K562 (cell line): ENCODE measurements around the gene POLG. TPM values are rescaled to one million over a fixed set of nuclear protein-coding genes. Genes with fewer than 3 reads are reported as not detected.

Source experiments
- ARID4B ChIP-seq: sonication (generic); formaldehyde crosslinking; IDR thresholded peaks from 2 replicates; pipeline ENCODE4 v1.8.0; 2022; ENCODE audit warnings: mild to moderate bottlenecking, missing genetic modification reagents
- CUX1 ChIP-seq: fragments of 200-800 bp; sonication (Bioruptor generic); IDR thresholded peaks from 2 replicates; pipeline ENCODE4 v1.6.1; 2016; ENCODE audit warnings: missing genetic modification characterization, missing compliant biosample characterization
- ELF4 ChIP-seq: fragments of 450-650 bp; formaldehyde crosslinking; IDR thresholded peaks from 2 replicates; pipeline ENCODE4 v1.4.0; 2022; ENCODE audit warnings: missing genetic modification characterization
- EP300 ChIP-seq: IDR thresholded peaks from 2 replicates; pipeline ENCODE4 v1.6.1; 2012; ENCODE audit warnings: low read length, improper control_type of control experiment
- ETV5 ChIP-seq: sonication (generic); formaldehyde crosslinking; IDR thresholded peaks from 2 replicates; pipeline ENCODE4 v1.4.0; 2020; ENCODE audit warnings: low read depth, mild to moderate bottlenecking, missing genetic modification reagents
- PPARD ChIP-seq: fragments of 250-450 bp; sonication (Bioruptor Pico); IDR thresholded peaks from 2 replicates; pipeline ENCODE4 v1.8.0; 2022; ENCODE audit warnings: inconsistent platforms, mild to moderate bottlenecking, moderate library complexity
- ZNF311 ChIP-seq: fragments of 250-450 bp; sonication (Bioruptor Pico); IDR thresholded peaks from 2 replicates; pipeline ENCODE4 v1.4.0; 2020; ENCODE audit warnings: mild to moderate bottlenecking, moderate library complexity
- ZNF518B ChIP-seq: fragments of 250-450 bp; sonication (Bioruptor Pico); IDR thresholded peaks from 2 replicates; pipeline ENCODE4 v1.5.0; 2021; ENCODE audit warnings: mild to moderate bottlenecking, moderate library complexity
- ZNF75A ChIP-seq: fragments of 450-650 bp; formaldehyde crosslinking; IDR thresholded peaks from 2 replicates; pipeline ENCODE4 v1.4.0; 2020; ENCODE audit warnings: mild to moderate bottlenecking
- polyA plus RNA-seq, 8 experiments: library from polyadenylated mRNA; depleted of rRNA in 4 of 8; stranded (reverse) in 5 of 8; unstranded in 3 of 8; fragments of >200 nt; fragmentation: Nextera tagmentation in 2 of 8; fragmentation: Illumina TruSeq in 1 of 8; extraction: Ambion mirVana in 2 of 8; extraction: Trizol in 1 of 8; gene quantifications; 2 replicates each; pipeline versions ENCODE4 v1.2.1 to v1.2.3, GENCODE V29; 2011 to 2014; ENCODE audit warnings: inconsistent platforms in 1 of 8, missing spikeins in 1 of 8
- total RNA-seq, 7 experiments: library from RNA; depleted of rRNA in 6 of 7; stranded (reverse); fragments of >200 nt in 6 of 7; fragmentation: Illumina TruSeq in 2 of 7; extraction: Trizol in 2 of 7; gene quantifications; 2 replicates each; pipeline versions ENCODE4 v1.2.1 to v1.2.3, GENCODE V29; 2011 to 2021; ENCODE audit warnings: low replicate concordance in 1 of 7
- TF ChIP-seq, protein P1 (sequence below): sonication (generic); formaldehyde crosslinking; IDR thresholded peaks from 2 replicates; pipeline ENCODE4 v1.4.0; 2020; ENCODE audit warnings: mild to moderate bottlenecking, missing genetic modification reagents

The POLG gene
- total and polyA plus RNA-seq, 9 of the 15 experiments (the other 6 are each of a cell fraction or from before 2014, with no cell fraction given) = 15.2 to 83.8 (median 38.6) TPM

DNA sequence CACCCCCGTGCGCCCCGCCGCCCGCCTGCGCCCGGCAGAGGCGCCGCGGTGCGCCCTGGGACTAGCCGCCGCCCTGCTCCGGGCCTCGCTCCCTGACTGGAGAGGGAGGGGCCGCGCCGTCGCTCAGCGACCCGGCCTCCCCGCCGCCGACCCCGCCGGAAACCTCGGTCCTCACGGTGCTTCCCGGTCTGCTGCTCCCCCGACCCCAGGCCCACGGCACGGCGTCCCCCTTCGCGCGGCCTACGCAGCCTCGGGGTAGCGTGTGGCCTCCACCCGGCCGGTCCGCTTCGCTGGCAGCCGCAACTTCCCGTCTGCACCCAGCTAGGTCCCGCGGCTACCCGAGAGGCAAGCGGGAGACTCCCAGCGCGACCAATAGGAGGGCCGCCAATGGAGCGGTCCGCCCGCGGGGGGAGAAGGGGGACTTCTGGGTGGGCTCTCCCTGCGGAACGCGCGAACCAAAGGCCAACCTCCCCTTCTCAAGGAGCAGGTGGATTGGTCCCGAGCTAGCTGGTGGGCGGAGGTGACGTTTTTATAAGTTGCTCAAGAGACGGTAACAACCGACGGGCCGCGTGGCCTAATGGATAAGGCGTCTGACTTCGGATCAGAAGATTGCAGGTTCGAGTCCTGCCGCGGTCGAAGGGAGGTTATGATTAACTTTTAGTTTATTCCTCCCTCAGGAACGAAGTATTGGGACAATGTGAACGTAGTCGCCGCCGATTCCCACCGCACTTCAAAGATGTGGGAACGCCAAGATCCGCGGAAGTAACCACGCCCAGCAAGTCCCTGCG lies at the start of gene POLG (continued):
- TF ChIP-seq ZNF311 (CRISPR knock-in tag) = no peak
- TF ChIP-seq ZNF75A (CRISPR knock-in tag) = 0 out of 2 replicates have a peak, but pooled peaks have one; percentile 7
- peak; percentile 96 for TF ChIP-seq ARID4B
- peak; percentile 30; the same call in 1 of the 2 replicates for TF ChIP-seq ETV5 (CRISPR knock-in tag)
- peak; percentile 84 for TF ChIP-seq EP300
- TF ChIP-seq CUX1 (CRISPR knock-in tag) = no peak
- no peak for TF ChIP-seq ZNF518B (CRISPR knock-in tag)
- 0 out of 2 replicates have a peak, but pooled peaks have one; percentile 19 for TF ChIP-seq ELF4 (CRISPR knock-in tag)
- no peak for TF ChIP-seq PPARD (CRISPR knock-in tag)
- TF ChIP-seq, protein P1, sequence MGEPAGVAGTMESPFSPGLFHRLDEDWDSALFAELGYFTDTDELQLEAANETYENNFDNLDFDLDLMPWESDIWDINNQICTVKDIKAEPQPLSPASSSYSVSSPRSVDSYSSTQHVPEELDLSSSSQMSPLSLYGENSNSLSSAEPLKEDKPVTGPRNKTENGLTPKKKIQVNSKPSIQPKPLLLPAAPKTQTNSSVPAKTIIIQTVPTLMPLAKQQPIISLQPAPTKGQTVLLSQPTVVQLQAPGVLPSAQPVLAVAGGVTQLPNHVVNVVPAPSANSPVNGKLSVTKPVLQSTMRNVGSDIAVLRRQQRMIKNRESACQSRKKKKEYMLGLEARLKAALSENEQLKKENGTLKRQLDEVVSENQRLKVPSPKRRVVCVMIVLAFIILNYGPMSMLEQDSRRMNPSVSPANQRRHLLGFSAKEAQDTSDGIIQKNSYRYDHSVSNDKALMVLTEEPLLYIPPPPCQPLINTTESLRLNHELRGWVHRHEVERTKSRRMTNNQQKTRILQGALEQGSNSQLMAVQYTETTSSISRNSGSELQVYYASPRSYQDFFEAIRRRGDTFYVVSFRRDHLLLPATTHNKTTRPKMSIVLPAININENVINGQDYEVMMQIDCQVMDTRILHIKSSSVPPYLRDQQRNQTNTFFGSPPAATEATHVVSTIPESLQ (CRISPR knock-in tag) = peak; percentile 91
